Fibroblast of lung (primary cell): ENCODE measurements around the gene LOXL4.

Experiments used
- CTCF ChIP-seq, 2 donors: IDR thresholded peaks in 1 of 2; conservative IDR thresholded peaks in 1 of 2; 1 replicate in 1 of 2; 2 replicates in 1 of 2; pipeline ENCODE4 v1.5.1; 2011 to 2012; ENCODE audit warnings: low read length in 2 of 2, control low read depth in 1 of 2, inconsistent platforms in 1 of 2, low read depth in 1 of 2, mild to moderate bottlenecking in 1 of 2
- EZH2 ChIP-seq: IDR thresholded peaks from 2 replicates; pipeline ENCODE4 v1.5.1; 2012; ENCODE audit warnings: low read length, control low read depth, mild to moderate bottlenecking; ENCODE audit errors: missing control alignments

GRCh38 chr10:98264378-98265065 is 3.5 kb downstream of the LOXL4 start:
- TF ChIP-seq CTCF (conservative IDR thresholded peaks at IDR 0.05 in 1 of 2, IDR thresholded peaks at IDR 0.05 in 1 of 2; ENCODE audit: low read depth in 1 of 2, low read length in 2 of 2) (no peak), EZH2 (no peak)
